CD4-positive, alpha-beta T cell treated with Interleukin-17A for 1 hour (primary cell): ENCODE measurements around the gene MAPK1.
A peak's percentile ranks its signal among the peaks of the same experiment; 100 is the strongest.
"Not testable (repeated sequence)": the region's sequence is repeated elsewhere in the genome, so short reads cannot be mapped to it uniquely, and the experiment has no call there.

Experiments
- DNase-seq: peaks from one replicate; pipeline ENCODE4 v3.0.0-alpha.2; 2020

Gene MAPK1

GRCh38 chr22:21881841-21882753 lies 14.7 kb upstream of the MAPK1 start:
- DNase-seq, result no peak

DNA sequence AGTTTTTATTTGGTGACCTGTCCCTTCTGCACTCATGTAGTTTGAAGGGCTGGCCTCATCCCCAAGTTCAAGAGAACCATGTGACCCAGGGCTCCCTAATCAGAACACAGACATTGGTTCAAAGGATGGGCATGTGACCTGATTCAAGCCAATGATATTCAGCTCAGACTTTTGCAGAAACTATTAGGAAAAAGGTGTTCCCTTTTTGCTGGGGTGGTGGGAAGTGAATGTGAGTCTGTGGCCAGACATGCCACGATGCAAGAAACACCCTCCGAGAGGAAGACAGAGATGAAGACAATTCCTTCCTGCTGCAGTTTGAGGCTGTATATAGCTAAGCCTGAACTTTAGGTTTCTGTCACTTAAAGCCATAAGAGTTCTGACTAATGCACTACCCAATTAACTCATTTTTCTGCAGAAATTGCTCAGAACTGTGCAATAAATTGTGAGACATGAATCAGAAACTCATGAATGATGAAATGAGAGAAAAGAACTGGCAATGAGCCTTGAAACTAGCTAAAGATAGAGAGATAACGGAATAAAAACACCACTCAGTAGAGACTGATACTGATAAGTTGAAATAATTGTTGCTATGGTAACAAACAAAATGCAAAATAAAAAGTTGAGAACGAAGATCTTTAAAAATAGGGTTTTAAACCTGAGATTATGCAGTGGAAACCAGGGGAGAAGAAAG lies 9.2 kb upstream of the MAPK1 start:
- DNase-seq, result peak; percentile 28

- not testable (repeated sequence) for DNase-seq
These were observed 7.5 kb upstream of the MAPK1 start for GRCh38 chr22:21874953-21875352.

DNA sequence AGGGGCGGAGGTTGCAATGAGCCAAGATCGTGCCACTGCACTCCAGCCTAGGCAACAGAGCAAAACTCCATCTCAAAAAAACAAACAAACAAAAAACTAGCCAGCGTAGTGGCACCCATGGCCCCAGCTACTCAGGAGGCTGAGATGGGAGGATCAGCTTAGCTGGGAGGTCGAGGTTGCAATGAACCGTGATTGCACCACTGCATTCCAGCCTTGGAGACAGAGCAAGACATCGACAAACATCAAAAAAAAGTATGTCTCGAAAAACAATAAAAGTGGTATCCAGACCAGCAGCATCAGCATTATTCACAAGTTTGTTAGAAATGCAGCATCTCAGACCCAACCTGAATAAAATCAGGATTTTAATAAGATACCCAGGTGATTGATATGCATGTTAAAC lies 6.2 kb upstream of the MAPK1 start:
- no peak for DNase-seq

DNA sequence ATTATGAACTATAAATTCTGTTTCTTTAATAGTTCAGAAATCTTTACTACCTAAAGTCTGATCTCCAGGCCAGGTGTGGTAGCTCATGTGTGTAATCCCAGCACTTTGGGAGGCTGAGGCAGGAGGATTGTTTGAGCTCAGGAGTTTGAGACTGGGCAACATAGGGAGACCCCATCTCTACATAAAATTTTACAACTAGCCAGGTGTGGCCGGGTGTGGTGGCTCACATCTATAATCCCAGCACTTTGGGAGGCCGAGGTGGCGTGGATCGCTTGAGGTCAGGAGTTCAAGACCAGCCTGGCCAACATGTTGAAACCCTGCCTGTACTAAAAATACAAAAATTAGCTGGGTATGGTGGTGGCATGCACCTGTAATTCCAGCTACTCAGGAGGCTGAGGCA lies 5.3 kb upstream of the MAPK1 start:
- not testable (repeated sequence) for DNase-seq

DNA sequence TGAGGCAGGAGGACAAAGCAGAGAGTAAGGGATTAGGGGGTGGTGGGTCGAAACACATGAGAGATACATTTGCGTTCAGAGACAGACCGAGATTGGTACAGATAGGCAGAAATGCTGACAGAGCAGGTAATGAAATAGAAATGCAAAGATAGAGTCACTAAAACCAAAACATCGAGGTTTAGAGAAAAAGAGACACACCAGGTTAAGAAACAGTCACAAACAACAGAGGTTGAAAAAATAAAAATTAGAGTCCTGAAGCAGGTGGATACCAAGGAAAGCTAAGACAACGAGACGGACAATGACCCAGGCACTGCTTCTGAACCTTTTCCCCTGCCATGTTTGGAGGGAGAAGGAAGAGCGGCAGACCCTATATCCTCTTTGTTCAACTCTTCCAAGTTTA lies 1.2 kb upstream of the MAPK1 start:
- DNase-seq, result no peak

DNA sequence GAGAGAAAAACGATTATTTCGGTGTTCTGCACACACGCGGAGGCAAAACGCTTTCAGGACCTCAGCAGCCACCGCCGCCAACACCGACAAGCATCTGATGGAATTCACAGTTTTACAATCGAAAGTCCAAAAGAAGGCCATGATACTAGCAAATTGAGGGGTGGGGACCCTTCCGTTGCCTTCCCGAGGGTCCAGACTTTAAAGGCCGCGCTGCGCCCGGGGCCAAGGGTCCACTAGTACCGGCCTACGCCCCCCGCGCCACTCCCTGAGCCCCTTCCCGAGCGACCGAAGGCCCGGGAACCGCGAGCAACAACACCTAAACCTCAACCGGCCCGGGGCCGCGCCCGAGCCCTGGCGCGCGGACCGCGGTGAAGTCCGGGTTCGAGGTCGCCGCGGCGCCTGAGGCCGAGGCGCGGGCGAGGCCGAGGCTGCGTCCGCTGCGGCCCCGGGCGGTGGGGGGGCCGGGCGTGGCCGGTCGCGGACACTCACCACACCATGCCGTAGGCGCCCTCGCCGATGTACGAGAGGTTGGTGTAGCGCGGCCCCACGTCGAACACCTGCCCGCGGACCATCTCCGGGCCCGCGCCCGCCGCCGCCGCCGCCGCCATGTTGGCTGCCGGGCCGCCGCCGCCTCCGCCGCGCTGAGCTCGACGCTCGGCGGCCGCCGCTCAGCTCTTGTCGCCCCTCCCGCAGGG lies 465 bp downstream of the MAPK1 start:
- peak; percentile 22 for DNase-seq

DNA sequence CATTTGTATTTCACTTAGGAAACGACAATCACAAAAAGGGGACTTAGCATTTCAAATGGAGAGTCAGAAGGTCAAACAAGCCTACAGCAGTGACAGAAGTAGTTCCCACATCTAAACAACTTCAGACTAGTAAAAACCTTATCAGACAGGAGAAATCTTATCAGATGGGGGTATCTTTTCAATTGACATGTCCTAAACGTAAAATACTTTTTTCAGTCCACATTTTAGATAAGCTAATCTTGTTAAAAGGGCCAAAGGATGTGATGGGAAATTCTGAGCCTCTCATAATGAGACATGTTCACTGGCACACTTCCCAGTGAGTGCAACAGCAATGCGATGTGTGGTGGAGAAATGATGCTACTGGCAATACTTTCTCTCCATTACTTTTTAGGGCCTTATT lies 2.4 kb downstream of the MAPK1 start:
- peak; percentile 22 for DNase-seq

GRCh38 chr22:21862386-21863245 lies 4.8 kb downstream of the MAPK1 start:
- no peak for DNase-seq

DNA sequence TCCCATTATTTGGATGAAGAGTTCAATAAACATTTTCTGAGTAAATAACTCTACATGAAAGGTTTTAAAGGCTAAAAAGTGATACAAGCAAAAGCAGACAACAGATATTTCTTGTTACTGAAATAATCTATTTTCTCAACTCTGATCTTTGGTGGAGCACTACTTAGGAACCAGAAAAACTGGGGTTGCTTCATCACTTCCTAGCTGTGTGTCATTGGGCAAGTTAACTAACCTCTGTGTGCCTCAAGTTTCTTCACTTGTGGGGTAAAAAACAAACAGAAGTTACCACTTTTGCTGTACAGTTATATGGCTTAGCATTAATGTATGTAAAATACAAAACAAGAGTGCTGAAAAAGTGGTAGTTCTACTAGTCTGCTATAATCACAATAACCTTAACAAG lies 5.6 kb downstream of the MAPK1 start:
- no peak for DNase-seq

DNA sequence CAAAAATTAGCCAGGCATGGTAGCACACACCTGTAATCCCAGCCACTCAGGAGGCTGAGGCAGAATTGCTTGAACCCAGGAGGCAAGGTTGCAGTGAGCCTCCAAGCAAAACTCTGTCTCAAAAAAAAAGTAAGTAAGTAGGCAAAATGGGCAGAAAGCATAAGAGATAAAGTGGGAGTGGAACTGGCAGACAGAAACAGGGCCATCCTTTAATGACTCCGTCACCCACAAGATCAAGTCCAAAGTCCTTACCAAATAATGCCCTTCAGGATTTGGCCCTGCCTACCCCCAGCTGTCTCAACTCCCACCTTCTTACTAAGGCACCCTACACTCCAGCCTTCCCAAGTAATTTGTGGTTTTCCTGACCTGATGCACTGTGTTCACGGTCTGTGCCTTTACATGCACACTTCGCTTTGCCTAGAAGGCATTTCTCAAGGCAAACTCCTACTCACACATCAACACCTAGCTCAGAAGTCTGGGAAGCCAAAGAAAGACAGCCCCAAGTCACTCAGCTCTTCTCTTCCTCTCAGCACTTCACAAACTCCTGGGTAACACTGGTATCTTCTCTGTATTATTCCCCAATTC lies 6.1 kb downstream of the MAPK1 start:
- no peak for DNase-seq

GRCh38 chr22:21860491-21861039 lies 6.9 kb downstream of the MAPK1 start:
- no peak for DNase-seq

GRCh38 chr22:21858025-21858764 lies 9.2 kb downstream of the MAPK1 start:
- no peak for DNase-seq

GRCh38 chr22:21857481-21857914 lies 9.9 kb downstream of the MAPK1 start:
- no peak for DNase-seq

- no peak for DNase-seq
These were observed 10.6 kb downstream of the MAPK1 start for GRCh38 chr22:21856868-21857267.

GRCh38 chr22:21856197-21856596 lies 11.2 kb downstream of the MAPK1 start:
- no peak for DNase-seq

- DNase-seq, result no peak
These were observed 11.8 kb downstream of the MAPK1 start for GRCh38 chr22:21855676-21856075.

GRCh38 chr22:21850660-21851059 lies 16.8 kb downstream of the MAPK1 start:
- DNase-seq, result no peak

GRCh38 chr22:21849489-21849888 lies 18.0 kb downstream of the MAPK1 start:
- no peak for DNase-seq

DNA sequence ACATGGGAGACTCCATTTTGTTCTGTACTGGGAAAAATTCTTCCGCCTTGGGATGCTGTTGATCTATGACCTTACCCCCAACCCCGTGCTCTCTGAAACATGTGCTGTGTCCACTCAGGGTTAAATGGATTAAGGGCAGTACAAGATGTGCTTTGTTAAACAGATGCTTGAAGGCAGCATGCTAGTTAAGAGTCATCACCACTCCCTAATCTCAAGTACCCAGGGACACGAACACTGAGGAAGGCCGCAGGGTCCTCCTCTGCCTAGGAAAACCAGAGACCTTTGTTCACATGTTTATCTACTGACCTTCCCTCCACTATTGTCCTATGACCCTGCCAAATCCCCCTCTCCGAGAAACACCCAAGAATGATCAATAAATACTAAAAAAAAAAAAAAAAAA lies 19.4 kb downstream of the MAPK1 start:
- DNase-seq, result not testable (repeated sequence)
